Measurements from ENCODE around the gene UBE4B. TPM values are rescaled to one million over a fixed set of nuclear protein-coding genes. Genes with fewer than 3 reads are reported as not detected.

Gene UBE4B
- total and polyA plus RNA-seq, 2 experiments from 2014 or later = 18.7 to 41.1 TPM

DNA sequence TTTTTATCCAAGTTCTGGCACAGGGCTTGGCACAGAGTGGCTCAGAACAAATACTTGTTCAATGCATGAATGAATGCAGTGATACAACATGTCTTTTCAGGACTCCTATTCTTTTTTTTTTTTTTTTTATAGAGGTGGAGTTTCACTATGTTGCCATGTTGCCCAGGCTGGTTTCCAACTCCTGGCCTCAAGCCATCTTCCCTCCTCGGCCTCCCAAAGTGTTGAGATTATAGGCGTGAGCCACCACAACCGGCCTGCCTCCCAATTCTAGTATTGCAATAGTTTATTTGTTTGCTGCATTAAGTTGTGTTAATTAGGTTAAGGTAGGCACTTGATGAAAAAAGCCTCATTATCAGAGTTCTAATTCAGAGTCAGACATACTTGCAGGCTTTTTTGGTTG lies 17.9 kb downstream of the UBE4B start:
- Histone ChIP-seq H3K79me2 (peaks cover 96% of the 10 kb centered on the region), H3K4me2 (no peak overlapping the region), H3K36me3 (replicated peaks; ENCODE audit: insufficient read depth, low read depth) (no peaks in the 10 kb centered on the region), H3K9me2 (replicated peaks; ENCODE audit: insufficient read depth) (no peaks in the 10 kb centered on the region), H3K27me3 (no peaks in the 10 kb centered on the region), H3K4me3 (no peak overlapping the region), H3K9me3 (ENCODE audit: low read depth) (no peaks in the 10 kb centered on the region), H3K27ac (no peak overlapping the region), H2AFZ (no peak overlapping the region), H3K4me1 (ENCODE audit: insufficient read depth) (peaks cover 6% of the 10 kb centered on the region), H4K20me1 (ENCODE audit: insufficient read depth, poor library complexity, severe bottlenecking) (peaks cover 31% of the 10 kb centered on the region)
- 96% methylated on average over 3 of the region's 3 CpGs for whole genome bisulfite sequencing (ENCODE audit: low lambda C conversion rate, missing lambda C conversion rate)
- DNase-seq (ENCODE audit: low spot score) = no peak
- TF ChIP-seq EZH2phosphoT487 (IDR thresholded peaks at IDR 0.05; ENCODE audit: low read depth, severe bottlenecking, unreplicated experiment) (no peak), EZH2 (IDR thresholded peaks at IDR 0.05; ENCODE audit: borderline replicate concordance) (no peak)
- TF ChIP-seq, protein P1, sequence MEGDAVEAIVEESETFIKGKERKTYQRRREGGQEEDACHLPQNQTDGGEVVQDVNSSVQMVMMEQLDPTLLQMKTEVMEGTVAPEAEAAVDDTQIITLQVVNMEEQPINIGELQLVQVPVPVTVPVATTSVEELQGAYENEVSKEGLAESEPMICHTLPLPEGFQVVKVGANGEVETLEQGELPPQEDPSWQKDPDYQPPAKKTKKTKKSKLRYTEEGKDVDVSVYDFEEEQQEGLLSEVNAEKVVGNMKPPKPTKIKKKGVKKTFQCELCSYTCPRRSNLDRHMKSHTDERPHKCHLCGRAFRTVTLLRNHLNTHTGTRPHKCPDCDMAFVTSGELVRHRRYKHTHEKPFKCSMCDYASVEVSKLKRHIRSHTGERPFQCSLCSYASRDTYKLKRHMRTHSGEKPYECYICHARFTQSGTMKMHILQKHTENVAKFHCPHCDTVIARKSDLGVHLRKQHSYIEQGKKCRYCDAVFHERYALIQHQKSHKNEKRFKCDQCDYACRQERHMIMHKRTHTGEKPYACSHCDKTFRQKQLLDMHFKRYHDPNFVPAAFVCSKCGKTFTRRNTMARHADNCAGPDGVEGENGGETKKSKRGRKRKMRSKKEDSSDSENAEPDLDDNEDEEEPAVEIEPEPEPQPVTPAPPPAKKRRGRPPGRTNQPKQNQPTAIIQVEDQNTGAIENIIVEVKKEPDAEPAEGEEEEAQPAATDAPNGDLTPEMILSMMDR (IDR thresholded peaks at IDR 0.05; ENCODE audit: poor library complexity) = no peak

GRCh38 chr1:10051656-10052055 lies 18.9 kb downstream of the UBE4B start:
- Histone ChIP-seq H3K27ac (no peak overlapping the region), H2AFZ (no peak overlapping the region), H3K4me1 (ENCODE audit: insufficient read depth) (no peaks in the 10 kb centered on the region), H3K4me2 (no peak overlapping the region), H3K9me3 (ENCODE audit: low read depth) (no peaks in the 10 kb centered on the region), H3K79me2 (peaks cover 94% of the 10 kb centered on the region), H3K4me3 (no peak overlapping the region), H3K36me3 (replicated peaks; ENCODE audit: insufficient read depth, low read depth) (no peaks in the 10 kb centered on the region), H4K20me1 (ENCODE audit: insufficient read depth, poor library complexity, severe bottlenecking) (peaks cover 31% of the 10 kb centered on the region), H3K9me2 (replicated peaks; ENCODE audit: insufficient read depth) (no peaks in the 10 kb centered on the region), H3K27me3 (no peaks in the 10 kb centered on the region)
- TF ChIP-seq EZH2phosphoT487 (IDR thresholded peaks at IDR 0.05; ENCODE audit: low read depth, severe bottlenecking, unreplicated experiment) (no peak), EZH2 (IDR thresholded peaks at IDR 0.05; ENCODE audit: borderline replicate concordance) (no peak)
- TF ChIP-seq, protein P1 (IDR thresholded peaks at IDR 0.05; ENCODE audit: poor library complexity) = no peak
- DNase-seq (ENCODE audit: low spot score) = no peak
- WGBS (ENCODE audit: low lambda C conversion rate, missing lambda C conversion rate) = 91% methylated on average over 1 of the region's 1 CpG

- H3K27ac ChIP-seq = no peak overlapping the region
- DNase-seq (ENCODE audit: low spot score) = no peak
- no peak overlapping the region for H3K4me2 ChIP-seq
- H3K9me2 ChIP-seq (replicated peaks; ENCODE audit: insufficient read depth) = no peaks in the 10 kb centered on the region
- H3K27me3 ChIP-seq = no peaks in the 10 kb centered on the region
- H4K20me1 ChIP-seq (ENCODE audit: insufficient read depth, poor library complexity, severe bottlenecking) = peaks cover 25% of the 10 kb centered on the region
- no peaks in the 10 kb centered on the region for H3K36me3 ChIP-seq (replicated peaks; ENCODE audit: insufficient read depth, low read depth)
- no peaks in the 10 kb centered on the region for H3K9me3 ChIP-seq (ENCODE audit: low read depth)
- H3K79me2 ChIP-seq = peaks cover 93% of the 10 kb centered on the region
- H3K4me3 ChIP-seq = no peak overlapping the region
- no peak overlapping the region for H2AFZ ChIP-seq
- WGBS (ENCODE audit: low lambda C conversion rate, missing lambda C conversion rate) = 94% methylated on average over 4 of the region's 4 CpGs
- no peak for TF ChIP-seq EZH2phosphoT487 (IDR thresholded peaks at IDR 0.05; ENCODE audit: low read depth, severe bottlenecking, unreplicated experiment)
- TF ChIP-seq, protein P1 (IDR thresholded peaks at IDR 0.05; ENCODE audit: poor library complexity) = no peak
- H3K4me1 ChIP-seq (ENCODE audit: insufficient read depth) = no peaks in the 10 kb centered on the region
Observed at GRCh38 chr1:10052347-10052746, 19.6 kb downstream of the UBE4B start.

- 98% methylated on average over 2 of the region's 2 CpGs for WGBS (ENCODE audit: low lambda C conversion rate, missing lambda C conversion rate)
Observed at GRCh38 chr1:10054465-10054864, 21.7 kb downstream of the UBE4B start.

More at GRCh38 chr1:10054465-10054864, 21.7 kb downstream of the UBE4B start:
- Histone ChIP-seq H3K9me2 (replicated peaks; ENCODE audit: insufficient read depth) (no peaks in the 10 kb centered on the region), H2AFZ (no peak overlapping the region), H3K27me3 (no peaks in the 10 kb centered on the region), H3K4me2 (no peak overlapping the region), H3K4me1 (ENCODE audit: insufficient read depth) (no peaks in the 10 kb centered on the region), H3K4me3 (no peak overlapping the region), H4K20me1 (ENCODE audit: insufficient read depth, poor library complexity, severe bottlenecking) (peaks cover 17% of the 10 kb centered on the region), H3K9me3 (ENCODE audit: low read depth) (no peaks in the 10 kb centered on the region), H3K27ac (no peak overlapping the region), H3K36me3 (replicated peaks; ENCODE audit: insufficient read depth, low read depth) (no peaks in the 10 kb centered on the region), H3K79me2 (peaks cover 92% of the 10 kb centered on the region)
- TF ChIP-seq EZH2 (IDR thresholded peaks at IDR 0.05; ENCODE audit: borderline replicate concordance) (no peak), EZH2phosphoT487 (IDR thresholded peaks at IDR 0.05; ENCODE audit: low read depth, severe bottlenecking, unreplicated experiment) (no peak)
- TF ChIP-seq, protein P1 (IDR thresholded peaks at IDR 0.05; ENCODE audit: poor library complexity) = no peak
- DNase-seq (ENCODE audit: low spot score) = no peak

All from hepatocyte (in vitro differentiated cells).